GM12872 (cell line): ENCODE results near the gene ITSN1.

Source experiments
- TF ChIP-seq, protein P1 (sequence below): IDR thresholded peaks from 3 replicates; pipeline ENCODE4 v1.5.1; 2011; ENCODE audit warnings: low read depth, mild to moderate bottlenecking, low read length, moderate library complexity; ENCODE audit not compliant: insufficient read depth

The ITSN1 gene

GRCh38 chr21:33685613-33686197 lies 43.4 kb downstream of the ITSN1 start:
- TF ChIP-seq, protein P1, sequence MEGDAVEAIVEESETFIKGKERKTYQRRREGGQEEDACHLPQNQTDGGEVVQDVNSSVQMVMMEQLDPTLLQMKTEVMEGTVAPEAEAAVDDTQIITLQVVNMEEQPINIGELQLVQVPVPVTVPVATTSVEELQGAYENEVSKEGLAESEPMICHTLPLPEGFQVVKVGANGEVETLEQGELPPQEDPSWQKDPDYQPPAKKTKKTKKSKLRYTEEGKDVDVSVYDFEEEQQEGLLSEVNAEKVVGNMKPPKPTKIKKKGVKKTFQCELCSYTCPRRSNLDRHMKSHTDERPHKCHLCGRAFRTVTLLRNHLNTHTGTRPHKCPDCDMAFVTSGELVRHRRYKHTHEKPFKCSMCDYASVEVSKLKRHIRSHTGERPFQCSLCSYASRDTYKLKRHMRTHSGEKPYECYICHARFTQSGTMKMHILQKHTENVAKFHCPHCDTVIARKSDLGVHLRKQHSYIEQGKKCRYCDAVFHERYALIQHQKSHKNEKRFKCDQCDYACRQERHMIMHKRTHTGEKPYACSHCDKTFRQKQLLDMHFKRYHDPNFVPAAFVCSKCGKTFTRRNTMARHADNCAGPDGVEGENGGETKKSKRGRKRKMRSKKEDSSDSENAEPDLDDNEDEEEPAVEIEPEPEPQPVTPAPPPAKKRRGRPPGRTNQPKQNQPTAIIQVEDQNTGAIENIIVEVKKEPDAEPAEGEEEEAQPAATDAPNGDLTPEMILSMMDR: no peak

DNA sequence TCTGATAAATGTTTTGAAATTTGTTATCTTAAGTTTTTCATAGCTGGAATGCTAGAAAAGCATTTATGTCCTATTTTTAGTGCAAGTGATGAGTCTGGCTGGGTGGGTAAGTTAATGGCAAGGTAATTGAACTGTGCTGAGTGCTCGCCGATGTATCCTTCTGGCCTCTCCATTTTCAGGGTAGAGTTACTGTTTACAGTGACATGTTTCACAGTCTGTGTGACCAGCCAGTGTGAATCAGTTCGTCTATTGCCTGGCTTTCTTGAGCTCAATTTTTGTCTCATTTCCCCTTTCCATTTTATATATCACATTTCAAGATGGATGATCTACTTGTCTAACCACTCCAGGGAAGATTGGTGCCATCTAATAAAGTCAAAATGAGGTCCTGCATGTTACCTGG lies 44.1 kb downstream of the ITSN1 start:
- TF ChIP-seq, protein P1: no peak

- TF ChIP-seq, protein P1: no peak
Measured at GRCh38 chr21:33687634-33688033, 45.3 kb downstream of the ITSN1 start.

- TF ChIP-seq, protein P1: no peak
Measured at GRCh38 chr21:33688353-33688752, 46.1 kb downstream of the ITSN1 start.

DNA sequence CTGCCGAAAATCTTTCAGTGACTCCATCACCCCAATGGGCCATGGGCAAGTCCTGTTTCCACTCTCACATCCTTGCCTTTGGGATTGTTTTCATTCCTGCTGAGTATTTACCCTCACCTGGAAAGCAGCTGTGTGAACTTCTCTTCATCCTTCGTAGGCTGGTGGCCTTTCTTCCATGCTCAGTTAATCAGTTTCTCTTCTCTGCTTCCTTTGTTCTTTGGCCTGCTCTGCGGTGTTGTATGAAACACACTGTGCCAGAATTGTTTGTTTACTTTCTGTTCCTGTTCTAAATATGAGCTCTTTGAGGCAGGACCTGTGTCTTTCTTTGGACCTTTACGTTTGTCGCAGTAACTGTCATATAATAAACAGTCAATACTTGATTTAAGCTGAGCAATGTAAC lies 48.6 kb downstream of the ITSN1 start:
- TF ChIP-seq, protein P1: no peak

DNA sequence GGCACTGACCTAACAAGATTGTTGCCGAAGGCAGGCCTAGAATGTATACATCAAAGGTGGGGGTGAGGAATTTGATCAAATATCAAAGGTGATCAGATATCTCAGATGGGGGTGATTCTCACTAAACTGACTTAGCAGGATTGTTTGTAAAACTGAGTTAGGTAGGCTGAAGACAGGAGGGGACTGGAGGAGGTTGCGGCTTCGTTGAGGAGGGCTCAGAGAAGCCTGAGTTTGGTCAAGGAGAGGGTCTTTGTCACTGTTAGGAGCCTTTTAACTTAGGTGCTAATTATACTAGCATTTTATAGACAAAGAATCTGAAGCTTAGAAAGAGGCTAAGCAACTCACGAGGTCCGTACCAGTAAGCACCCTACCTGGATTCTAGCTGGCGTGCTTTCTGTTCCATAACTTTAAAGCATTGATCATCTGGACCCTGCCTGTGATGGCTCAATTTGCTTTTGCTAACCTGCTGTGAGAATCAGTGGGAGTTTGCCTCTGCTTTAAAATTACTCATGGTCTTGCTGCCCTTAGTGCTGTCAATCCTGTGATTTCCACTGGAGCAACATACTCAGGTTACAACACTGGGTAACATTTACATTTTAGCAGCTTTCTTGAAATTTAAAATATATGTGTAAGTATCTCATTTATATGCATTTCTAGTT lies 49.8 kb downstream of the ITSN1 start:
- TF ChIP-seq, protein P1: no peak

GRCh38 chr21:33695813-33696212 lies 53.5 kb downstream of the ITSN1 start:
- TF ChIP-seq, protein P1: no peak
